ENCODE results near the gene HES7.

DNA sequence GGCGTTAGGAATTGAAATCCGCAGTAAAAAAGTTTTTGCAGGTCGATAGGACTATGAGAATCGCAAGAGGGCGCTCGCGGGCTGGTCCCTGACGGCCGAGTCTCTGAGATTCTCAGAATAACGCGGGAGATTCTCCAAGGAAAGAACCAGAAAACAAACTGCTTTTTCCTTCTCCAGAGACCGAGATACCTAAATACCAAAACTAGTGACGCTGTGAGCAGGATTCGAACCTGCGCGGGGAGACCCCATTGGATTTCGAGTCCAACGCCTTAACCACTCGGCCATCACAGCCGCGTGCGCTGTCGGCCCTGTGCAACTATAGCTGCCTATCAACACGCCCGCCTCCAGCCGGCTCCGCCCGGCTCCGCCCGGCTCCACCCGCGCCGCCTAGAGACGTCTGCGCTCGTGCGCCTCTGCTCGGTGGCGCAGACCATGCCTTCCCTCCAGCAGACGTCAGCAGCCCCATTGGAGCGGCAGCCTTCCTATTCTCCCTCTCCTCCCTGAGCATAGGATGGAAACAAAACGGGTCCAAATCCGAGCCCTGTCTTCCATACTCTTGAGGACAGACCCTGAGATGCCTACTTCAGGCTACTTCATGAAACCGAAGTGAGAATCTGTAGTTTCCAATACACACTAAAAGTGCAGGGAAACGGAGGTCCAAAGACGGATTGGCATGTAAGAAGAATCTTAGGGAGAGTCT is 14.9 kb upstream of the HES7 start:
- TF ChIP-seq CTCF (IDR thresholded peaks at IDR 0.05) (peak; percentile 86 to 96 (median 95)), POLR2A (IDR thresholded peaks at IDR 0.05) (peak; percentile 47)
